Rectal smooth muscle tissue (tissue), 1 donor: ENCODE results near the gene SAMD14.

Experiments
- H3K27ac ChIP-seq: one replicate; pipeline ENCODE4 v1.7.0; 2013; ENCODE audit warnings: low read depth, low read length, inconsistent platforms
- H3K27me3 ChIP-seq: one replicate; pipeline ENCODE4 v1.7.0; 2013; ENCODE audit warnings: low read length; ENCODE audit not compliant: control insufficient read depth, insufficient read depth
- H3K36me3 ChIP-seq: one replicate; pipeline ENCODE4 v1.7.0; 2013; ENCODE audit warnings: low read length; ENCODE audit not compliant: control insufficient read depth, insufficient read depth
- H3K4me1 ChIP-seq: one replicate; pipeline ENCODE4 v1.7.0; 2013; ENCODE audit warnings: low read length; ENCODE audit not compliant: control insufficient read depth, insufficient read depth
- H3K4me3 ChIP-seq: one replicate; pipeline ENCODE4 v1.7.0; 2013; ENCODE audit warnings: low read length
- H3K9ac ChIP-seq: one replicate; pipeline ENCODE4 v1.7.0; 2013; ENCODE audit warnings: low read length

SAMD14 gene

DNA sequence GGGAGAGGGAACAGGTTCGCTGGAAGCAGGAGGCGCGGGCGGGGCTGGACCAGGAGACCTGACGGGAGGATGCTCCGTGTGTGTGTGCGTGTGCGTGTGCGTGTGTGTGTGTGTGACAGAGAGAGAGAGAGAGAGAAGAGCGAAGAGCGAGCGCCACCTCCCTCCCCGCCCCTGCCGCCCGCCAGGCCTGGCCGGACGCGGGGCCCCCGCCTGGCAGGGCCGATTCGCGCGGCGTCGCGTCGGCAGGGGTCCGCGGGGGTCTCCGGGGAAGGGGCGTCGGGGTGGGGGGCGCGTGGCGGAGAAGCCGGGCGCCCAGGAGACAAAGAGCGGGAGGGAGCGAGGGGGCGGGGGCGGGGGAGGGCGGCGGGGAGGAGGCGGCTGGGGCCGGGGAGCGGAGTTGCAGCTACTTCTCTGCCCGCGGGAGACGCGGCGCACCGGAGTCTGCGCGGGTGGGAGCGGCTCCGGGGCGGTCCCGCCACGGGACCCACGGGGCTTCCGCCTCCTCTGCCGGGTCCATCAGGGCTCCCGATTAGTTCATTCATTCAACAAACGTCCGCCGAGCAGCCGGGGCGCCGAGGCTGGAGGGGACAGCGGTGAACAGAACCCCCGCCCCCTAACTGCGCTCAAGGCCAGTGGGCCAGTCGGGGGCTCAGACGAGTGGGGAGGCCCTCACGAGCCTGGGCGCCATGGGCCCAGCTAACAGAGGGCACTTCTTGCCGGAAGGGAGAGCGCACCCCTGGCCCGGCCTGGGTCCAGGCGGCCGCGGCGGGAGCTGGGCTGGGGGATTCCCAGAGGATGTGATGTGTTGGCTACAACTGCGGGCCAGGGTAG is at the start of gene SAMD14:
SAMD14 (minus strand) TSS at position 433 of the 831 bp plus-strand sequence. CDS start 5,201 bp downstream, outside the sequence.
- no peaks in the 10 kb centered on the region for H3K36me3 ChIP-seq
- H3K27me3 ChIP-seq = peaks cover 3% of the 10 kb centered on the region
- H3K9ac ChIP-seq = no peak within 1 kb of the TSS
- no peak within 1 kb of the TSS for H3K27ac ChIP-seq
- peak within 1 kb of the TSS; percentile 52 for H3K4me3 ChIP-seq
- peaks cover 10% of the 10 kb centered on the region for H3K4me1 ChIP-seq

DNA sequence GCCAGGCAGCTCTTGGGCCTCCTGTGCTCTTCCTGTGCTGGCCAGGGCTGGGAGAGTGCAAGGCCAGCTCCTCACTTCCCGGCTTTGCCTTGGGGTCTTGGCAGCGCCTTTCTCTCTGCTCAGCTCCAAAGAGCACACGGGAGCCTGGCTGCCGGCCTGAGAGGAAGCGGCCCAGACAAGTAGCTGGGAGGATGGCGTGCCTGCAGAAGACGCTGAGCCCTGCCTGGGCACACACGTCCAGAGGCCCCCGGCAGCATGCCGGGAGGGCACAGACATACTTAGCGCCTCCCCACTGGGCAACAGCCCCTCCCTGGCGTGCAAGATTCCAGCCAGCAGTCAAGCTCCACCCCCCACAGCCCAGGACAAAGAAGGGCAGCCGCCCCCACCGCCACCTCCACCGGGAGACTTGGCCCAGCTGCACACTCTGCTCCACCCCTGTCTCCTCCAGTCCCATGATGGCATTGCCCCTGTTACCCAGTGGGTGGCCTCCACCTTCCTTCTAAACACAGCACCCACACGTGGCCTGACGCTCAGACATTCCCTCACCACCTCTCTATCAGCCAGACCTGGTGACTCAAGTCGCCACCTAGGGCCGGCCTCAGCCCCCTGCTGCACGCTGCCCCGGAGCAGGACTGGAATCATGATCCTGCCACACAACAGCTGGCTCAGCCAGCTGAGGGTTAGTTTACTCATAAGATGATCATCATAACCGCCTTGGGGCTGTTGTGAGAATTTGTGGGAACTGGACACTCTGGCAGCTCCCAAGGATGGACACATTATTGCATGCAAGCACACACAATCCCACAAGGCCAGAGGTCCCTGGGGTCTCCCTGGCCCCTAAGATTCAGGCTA is 48.2 kb upstream of the SAMD14 start:
- peak overlapping the region; percentile 82 for H3K27ac ChIP-seq
- no peak overlapping the region for H3K9ac ChIP-seq
- peak overlapping the region; percentile 3 for H3K4me3 ChIP-seq
- peaks cover 40% of the 10 kb centered on the region for H3K4me1 ChIP-seq
- no peaks in the 10 kb centered on the region for H3K27me3 ChIP-seq
- no peaks in the 10 kb centered on the region for H3K36me3 ChIP-seq

DNA sequence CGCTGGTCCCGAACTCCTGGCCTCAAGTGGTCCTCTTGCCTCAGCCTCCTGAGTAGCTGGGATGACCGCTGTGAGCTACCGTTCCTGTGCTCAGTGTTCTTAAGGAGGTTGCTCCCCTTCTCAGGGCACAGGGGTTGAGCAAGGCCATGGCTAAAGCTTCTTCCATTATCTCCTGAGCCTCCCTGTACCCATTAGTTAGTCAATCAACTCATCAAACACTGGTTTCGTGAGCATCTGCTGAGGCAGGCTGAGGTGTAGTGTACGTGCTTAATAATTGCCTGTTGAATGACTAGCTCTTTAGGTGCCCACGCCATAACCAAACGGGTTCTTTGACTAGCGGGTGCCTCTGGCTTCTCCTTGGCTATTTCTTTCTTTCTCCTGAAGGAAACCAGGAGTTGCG is 47.5 kb upstream of the SAMD14 start:
- Histone ChIP-seq H3K27ac (peak overlapping the region; percentile 82), H3K36me3 (no peaks in the 10 kb centered on the region), H3K4me1 (peaks cover 44% of the 10 kb centered on the region), H3K27me3 (no peaks in the 10 kb centered on the region), H3K4me3 (peak overlapping the region; percentile 3), H3K9ac (no peak overlapping the region)

DNA sequence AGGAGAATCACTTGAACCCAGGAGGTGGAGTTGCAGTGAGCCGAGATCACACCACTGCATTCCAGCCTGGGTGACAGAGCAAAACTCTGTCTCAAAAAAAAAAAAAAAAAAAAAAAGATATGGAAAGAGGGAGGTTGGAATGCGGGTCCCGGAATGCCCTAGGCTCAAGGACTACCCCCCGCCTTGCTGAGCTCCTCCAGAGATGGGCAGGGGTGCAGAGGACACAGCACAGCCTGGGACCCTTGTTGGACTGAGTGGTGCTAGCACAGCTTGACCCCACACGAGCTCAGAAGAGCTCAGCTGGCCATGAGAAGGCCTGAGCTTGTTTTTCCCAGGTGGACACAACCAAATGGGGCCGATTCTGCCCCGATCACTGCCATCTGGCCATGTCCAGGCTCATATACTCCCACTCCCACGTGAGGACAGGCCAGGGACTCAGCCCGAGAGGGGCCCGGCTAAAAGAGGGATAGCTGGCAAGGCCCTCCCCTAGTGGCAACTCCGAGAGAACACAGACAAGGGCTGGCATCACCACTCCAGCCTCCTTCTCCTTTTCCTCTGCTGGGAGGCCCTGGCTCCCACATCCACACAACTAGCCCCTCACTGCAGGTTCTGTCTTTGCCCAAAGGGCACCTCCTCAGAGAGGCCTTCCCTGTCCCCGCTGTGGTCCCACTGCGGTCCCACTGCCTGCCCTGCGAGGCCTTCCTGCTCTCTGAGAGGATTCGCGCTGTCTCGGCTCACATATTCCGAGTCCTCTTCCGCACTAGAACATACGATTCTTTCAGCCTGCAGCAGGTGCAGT is 46.8 kb upstream of the SAMD14 start:
- Histone ChIP-seq H3K36me3 (no peaks in the 10 kb centered on the region), H3K4me1 (peaks cover 44% of the 10 kb centered on the region), H3K9ac (no peak overlapping the region), H3K27me3 (no peaks in the 10 kb centered on the region), H3K4me3 (no peak overlapping the region), H3K27ac (peak overlapping the region; percentile 82)

DNA sequence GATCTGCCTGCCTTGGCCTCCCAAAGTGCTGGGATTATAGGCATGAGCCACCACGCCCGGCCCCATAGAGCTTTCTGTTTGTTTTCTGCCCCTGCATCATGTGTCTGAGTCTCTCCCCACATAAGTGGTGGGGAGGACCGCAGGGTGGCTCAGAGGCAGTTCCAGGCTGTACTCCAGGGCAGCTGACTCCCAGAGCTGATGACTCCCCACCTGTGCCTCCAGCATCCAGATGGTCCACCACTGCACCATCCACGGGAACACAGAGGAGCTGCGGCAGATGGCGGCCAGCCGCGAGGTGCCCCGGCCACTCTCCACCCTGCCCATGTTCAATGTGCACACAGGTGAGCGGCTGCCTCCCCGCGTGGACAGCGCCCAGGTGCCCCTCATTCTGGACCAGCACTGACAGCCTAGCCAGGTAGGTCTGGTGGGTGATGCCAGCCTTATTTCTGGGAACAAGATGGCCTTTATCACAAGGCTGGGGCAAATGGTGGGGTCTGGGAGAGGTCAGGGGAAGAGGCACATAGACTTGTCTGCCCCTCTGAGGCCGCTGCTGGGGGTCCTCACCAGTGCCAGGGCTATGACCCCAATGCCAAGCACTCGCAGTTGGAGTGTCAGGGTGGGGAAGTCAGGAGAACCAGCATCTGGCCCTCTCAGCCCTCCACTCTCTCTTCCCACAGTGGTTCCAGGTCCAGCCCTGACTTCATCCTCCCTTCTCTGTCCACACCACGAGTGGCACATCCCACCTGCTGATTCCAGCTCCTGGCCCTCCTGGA is 45.3 kb upstream of the SAMD14 start:
- Histone ChIP-seq H3K27me3 (no peaks in the 10 kb centered on the region), H3K36me3 (no peaks in the 10 kb centered on the region), H3K4me3 (no peak overlapping the region), H3K9ac (no peak overlapping the region), H3K27ac (peak overlapping the region; percentile 10), H3K4me1 (peaks cover 44% of the 10 kb centered on the region)

DNA sequence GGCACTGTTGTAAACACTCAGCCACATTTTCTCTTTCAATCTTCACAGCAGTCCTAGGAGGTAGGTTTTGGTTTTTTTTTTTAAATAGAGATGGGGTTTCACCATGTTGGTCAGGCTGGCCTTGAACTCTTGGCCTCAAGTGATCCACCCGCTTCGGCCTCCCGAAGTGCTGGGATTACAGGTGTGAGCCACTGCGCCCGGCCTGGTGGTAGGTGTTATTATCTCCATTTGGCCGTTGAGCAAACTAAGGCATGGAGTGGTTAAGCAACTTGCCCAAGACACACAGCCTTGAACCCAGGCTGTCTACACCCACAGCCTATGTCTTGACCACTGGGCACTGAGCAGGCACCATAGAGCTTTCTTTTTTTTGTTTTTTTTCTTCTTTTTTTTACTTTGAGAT is 44.5 kb upstream of the SAMD14 start:
- no peaks in the 10 kb centered on the region for H3K27me3 ChIP-seq
- peaks cover 44% of the 10 kb centered on the region for H3K4me1 ChIP-seq
- no peak overlapping the region for H3K27ac ChIP-seq
- no peak overlapping the region for H3K4me3 ChIP-seq
- no peaks in the 10 kb centered on the region for H3K36me3 ChIP-seq
- H3K9ac ChIP-seq = no peak overlapping the region

DNA sequence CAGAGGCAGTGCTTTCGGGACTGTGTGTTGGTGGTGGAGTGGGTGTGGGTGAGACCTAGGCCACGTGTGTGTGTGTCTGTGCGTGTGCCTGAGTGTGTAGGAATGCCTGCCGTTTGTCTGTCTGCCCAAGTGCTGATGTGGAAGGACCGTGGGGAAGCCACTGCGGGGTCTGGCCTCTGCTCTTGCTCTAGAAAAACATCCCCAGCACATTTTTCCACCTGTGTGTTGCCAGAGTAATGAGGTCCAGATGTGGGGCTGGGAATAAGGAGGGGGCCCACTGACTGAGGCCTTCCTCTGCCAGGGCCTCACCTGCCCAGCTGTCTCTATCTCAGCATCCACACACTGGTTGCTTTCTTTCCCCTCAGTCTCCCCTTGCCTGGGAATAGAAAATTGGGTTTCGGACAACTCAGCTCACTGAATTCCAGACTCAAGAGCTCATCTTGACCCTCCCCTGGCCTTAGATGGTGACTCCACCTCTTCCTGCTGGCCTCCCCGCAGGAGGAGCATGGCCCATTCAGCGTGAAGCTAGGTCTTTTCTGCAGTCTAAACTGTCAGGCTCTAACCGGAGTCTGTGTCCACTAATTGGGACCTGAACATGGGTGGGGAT is 43.5 kb upstream of the SAMD14 start:
- Histone ChIP-seq H3K27me3 (no peaks in the 10 kb centered on the region), H3K9ac (no peak overlapping the region), H3K27ac (peak overlapping the region; percentile 73), H3K4me1 (peaks cover 42% of the 10 kb centered on the region), H3K4me3 (no peak overlapping the region), H3K36me3 (no peaks in the 10 kb centered on the region)

DNA sequence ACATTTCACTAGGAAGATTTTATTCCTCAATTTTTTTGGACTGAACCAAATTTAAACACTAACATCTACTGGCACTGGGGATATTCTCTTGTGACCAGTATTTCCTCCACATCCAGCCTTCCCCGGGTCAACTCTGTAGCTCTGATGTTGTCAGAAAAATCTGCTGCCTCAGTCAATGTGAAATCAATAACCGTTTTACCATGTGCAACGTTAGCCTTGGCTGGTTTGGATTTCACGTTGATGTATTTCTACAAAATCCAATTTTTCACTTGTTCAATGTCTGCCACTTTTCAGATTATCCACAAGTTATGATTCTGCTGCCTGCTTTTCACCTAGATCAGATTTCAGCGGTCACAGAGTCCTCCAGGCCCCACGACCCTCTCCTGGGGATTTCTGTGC is 43.0 kb upstream of the SAMD14 start:
- Histone ChIP-seq H3K36me3 (no peaks in the 10 kb centered on the region), H3K27me3 (no peaks in the 10 kb centered on the region), H3K4me3 (no peak overlapping the region), H3K9ac (no peak overlapping the region), H3K27ac (peak overlapping the region; percentile 73), H3K4me1 (peaks cover 40% of the 10 kb centered on the region)

DNA sequence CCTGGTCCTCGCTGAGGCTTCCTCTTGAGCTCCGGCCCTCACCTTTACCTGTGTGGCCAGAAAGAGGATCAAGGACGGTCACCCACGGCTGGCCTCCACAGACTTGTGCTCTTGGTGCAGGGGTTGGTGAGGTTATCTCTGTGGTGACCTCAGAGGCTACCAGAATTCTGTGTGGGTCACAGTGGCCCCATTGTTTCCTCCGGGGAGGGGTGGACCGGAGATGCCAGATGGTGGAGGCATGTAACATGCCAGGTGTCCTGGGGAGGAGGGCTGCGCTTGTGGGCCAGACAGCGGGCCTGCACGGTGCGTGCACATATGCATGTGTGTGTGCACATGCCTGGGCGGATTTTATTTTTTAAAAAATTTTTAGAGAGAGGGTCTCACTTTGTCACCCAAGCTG is 42.2 kb upstream of the SAMD14 start:
- Histone ChIP-seq H3K4me3 (no peak overlapping the region), H3K36me3 (no peaks in the 10 kb centered on the region), H3K9ac (no peak overlapping the region), H3K27me3 (no peaks in the 10 kb centered on the region), H3K27ac (no peak overlapping the region), H3K4me1 (peaks cover 34% of the 10 kb centered on the region)

DNA sequence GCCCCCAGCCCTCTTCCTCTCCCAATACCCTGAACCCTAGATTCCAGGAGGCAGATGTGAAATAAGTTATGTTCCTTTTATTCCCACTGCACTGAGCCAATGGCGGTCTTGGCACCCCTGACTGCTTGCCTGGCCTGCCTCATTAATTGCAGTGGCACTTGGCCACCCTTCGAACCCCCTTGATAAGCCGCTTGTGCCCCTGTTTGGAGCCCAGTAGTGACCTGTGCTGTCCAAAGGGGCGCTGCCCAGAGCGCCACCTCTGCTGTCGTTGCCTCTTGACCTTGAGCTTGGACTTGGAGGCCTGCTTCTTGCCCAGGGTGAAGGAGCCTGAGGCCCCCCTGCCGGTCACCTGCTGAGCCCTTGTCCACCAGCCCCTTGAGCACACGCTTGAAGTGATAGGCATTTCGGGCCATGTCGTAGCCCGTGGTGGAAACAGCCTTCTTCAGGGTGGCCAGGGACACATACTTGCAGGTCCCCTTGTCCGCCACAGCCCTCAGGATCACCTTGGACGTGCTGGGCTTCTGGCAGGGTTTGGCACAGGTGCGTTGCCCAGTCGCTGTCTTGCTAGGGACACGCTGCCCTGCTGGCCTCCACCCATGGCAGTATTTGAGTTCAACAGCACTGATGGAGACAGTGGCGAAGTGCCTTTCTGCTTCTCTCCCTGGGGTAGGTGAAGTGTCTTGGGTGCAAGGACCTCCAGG is 41.6 kb upstream of the SAMD14 start:
- Histone ChIP-seq H3K36me3 (no peaks in the 10 kb centered on the region), H3K4me3 (no peak overlapping the region), H3K27ac (no peak overlapping the region), H3K27me3 (no peaks in the 10 kb centered on the region), H3K4me1 (peaks cover 31% of the 10 kb centered on the region), H3K9ac (no peak overlapping the region)
